Osteocyte (in vitro differentiated cells): Measurements from ENCODE around the gene NT5C1A. TPM values are rescaled to one million over a fixed set of nuclear protein-coding genes. Genes with fewer than 3 reads are reported as not detected.

Experiments used
- DNase-seq: peaks from one replicate; pipeline ENCODE4 v3.0.0; 2021; ENCODE audit warnings: mixed read lengths; ENCODE audit not compliant: unreplicated experiment; ENCODE audit errors: extremely low spot score
- H3K27ac Mint-ChIP-seq: one replicate; pipeline ENCODE4 v1.8.0; 2021; ENCODE audit warnings: mild to moderate bottlenecking, mixed read lengths; ENCODE audit not compliant: unreplicated experiment
- H3K27me3 Mint-ChIP-seq: one replicate; pipeline ENCODE4 v1.8.0; 2021; ENCODE audit warnings: mixed read lengths; ENCODE audit not compliant: unreplicated experiment
- H3K36me3 Mint-ChIP-seq: one replicate; pipeline ENCODE4 v1.8.0; 2021; ENCODE audit warnings: mixed read lengths; ENCODE audit not compliant: unreplicated experiment
- H3K4me1 Mint-ChIP-seq: one replicate; pipeline ENCODE4 v1.8.0; 2021; ENCODE audit warnings: mixed read lengths; ENCODE audit not compliant: unreplicated experiment
- H3K4me3 Mint-ChIP-seq: one replicate; pipeline ENCODE4 v1.8.0; 2021; ENCODE audit warnings: mild to moderate bottlenecking, moderate library complexity, mixed read lengths; ENCODE audit not compliant: unreplicated experiment
- H3K9me3 Mint-ChIP-seq: one replicate; pipeline ENCODE4 v1.8.0; 2021; ENCODE audit warnings: mixed read lengths; ENCODE audit not compliant: unreplicated experiment
- CTCF ChIP-seq: fragments of 200-600 bp; sonication (generic); IDR thresholded peaks from 2 replicates; pipeline ENCODE4 v1.5.0; 2021; ENCODE audit warnings: antibody characterized with exemption, mild to moderate bottlenecking, moderate library complexity
- long read RNA-seq: library from polyadenylated mRNA; unstranded; transcript quantifications from one replicate; pipeline ENCODE4 v2.0.0, GENCODE V29; 2021
- total RNA-seq: library from RNA; stranded (reverse); gene quantifications from 2 replicates; pipeline ENCODE4 v1.2.1, GENCODE V29; 2021

Gene NT5C1A
- not detected in 2 replicates for total RNA-seq
- long read RNA-seq, result 0 reads

DNA sequence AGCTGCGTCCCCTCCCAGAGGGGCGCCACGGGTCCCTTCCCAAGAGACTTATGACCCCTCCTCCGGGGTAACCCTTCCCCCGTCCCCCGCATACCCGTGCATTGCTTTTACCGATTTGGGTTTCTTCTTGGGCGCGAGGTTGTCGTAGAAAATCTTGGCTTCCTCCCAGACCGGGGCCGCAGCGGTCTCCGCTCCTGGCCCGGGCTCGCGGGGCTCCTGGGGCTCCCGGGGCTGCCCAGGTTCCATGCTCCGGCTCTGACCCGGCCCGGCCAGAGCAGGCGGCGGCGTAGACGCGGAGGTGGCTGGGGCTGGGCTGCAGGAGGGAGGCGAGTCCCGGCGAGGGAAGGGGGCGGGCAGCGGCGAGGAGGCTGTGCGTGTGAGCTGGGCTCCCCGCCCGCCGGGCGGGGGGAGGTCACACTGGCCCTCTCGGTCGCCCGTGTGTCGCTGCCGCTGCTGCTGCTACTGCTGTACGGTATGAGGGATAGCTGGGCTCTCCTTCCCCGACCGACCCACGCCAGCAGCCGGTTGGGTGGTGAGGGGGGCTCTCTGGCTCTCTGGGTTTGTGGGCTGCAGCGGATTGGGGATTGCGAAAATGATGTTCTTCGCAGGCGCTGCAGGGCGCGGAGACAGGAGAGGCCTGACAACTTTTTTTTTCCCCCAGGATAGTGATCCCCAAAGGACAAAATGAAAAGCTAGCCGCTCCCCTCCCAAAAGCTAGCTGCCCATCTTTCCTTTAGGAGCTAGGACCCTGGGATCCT is at the start of gene NT5C1A:
Gene NT5C1A (minus strand): TSS at position 315 of the 758 bp plus-strand sequence. CDS start 69 bp downstream, at position 246.
- no peak for DNase-seq
- Mint-ChIP-seq H3K27me3 (peaks cover 45% of the 10 kb centered on the region), H3K9me3 (no peaks in the 10 kb centered on the region), H3K27ac (no peak within 1 kb of the TSS), H3K4me1 (peaks cover 8% of the 10 kb centered on the region), H3K4me3 (peak within 1 kb of the TSS; percentile 63), H3K36me3 (peaks cover 1% of the 10 kb centered on the region)
- no peak for TF ChIP-seq CTCF

- H3K9me3 Mint-ChIP-seq, result no peaks in the 10 kb centered on the region
- no peak overlapping the region for H3K27ac Mint-ChIP-seq
- no peak for DNase-seq
- H3K36me3 Mint-ChIP-seq, result peaks cover under 1% of the 10 kb centered on the region
- H3K4me3 Mint-ChIP-seq, result no peak overlapping the region
- peaks cover 66% of the 10 kb centered on the region for H3K27me3 Mint-ChIP-seq
- H3K4me1 Mint-ChIP-seq, result no peaks in the 10 kb centered on the region
- no peak for TF ChIP-seq CTCF
Observed at GRCh38 chr1:39721664-39722063, 49.8 kb upstream of the NT5C1A start.

GRCh38 chr1:39720094-39720999 is 48.4 kb upstream of the NT5C1A start:
- Mint-ChIP-seq H3K36me3 (no peaks in the 10 kb centered on the region), H3K4me1 (no peaks in the 10 kb centered on the region), H3K27me3 (peaks cover 64% of the 10 kb centered on the region), H3K9me3 (no peaks in the 10 kb centered on the region), H3K4me3 (no peak overlapping the region), H3K27ac (no peak overlapping the region)
- no peak for DNase-seq
- TF ChIP-seq CTCF, result peak; percentile 73

- no peak overlapping the region for H3K4me3 Mint-ChIP-seq
- no peak for DNase-seq
- no peaks in the 10 kb centered on the region for H3K9me3 Mint-ChIP-seq
- H3K36me3 Mint-ChIP-seq, result no peaks in the 10 kb centered on the region
- H3K4me1 Mint-ChIP-seq, result no peaks in the 10 kb centered on the region
- H3K27me3 Mint-ChIP-seq, result peaks cover 67% of the 10 kb centered on the region
- no peak for TF ChIP-seq CTCF
- no peak overlapping the region for H3K27ac Mint-ChIP-seq
Observed at GRCh38 chr1:39717809-39718208, 45.9 kb upstream of the NT5C1A start.

DNA sequence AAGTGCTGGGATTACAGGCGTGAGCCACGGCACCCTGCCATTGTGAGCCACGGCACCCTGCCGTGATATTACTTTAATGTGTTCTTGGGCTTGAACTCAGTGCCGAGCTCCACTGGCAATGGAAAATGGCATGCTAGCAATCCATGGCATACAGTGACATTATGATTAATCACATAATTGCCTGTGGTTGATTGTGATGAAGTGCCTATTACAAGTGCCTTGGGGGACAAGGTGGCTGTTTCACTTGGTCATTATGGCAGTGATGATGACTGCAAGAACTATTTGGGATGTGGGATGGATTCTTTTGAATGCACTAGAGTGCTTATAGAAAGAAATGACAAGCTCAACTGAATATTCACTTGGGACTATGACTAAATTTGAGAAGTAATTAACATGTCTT is 41.6 kb upstream of the NT5C1A start:
- no peaks in the 10 kb centered on the region for H3K36me3 Mint-ChIP-seq
- H3K4me3 Mint-ChIP-seq, result no peak overlapping the region
- peaks cover 57% of the 10 kb centered on the region for H3K27me3 Mint-ChIP-seq
- peak; percentile 42 for DNase-seq
- no peaks in the 10 kb centered on the region for H3K4me1 Mint-ChIP-seq
- H3K27ac Mint-ChIP-seq, result no peak overlapping the region
- TF ChIP-seq CTCF, result no peak
- H3K9me3 Mint-ChIP-seq, result no peaks in the 10 kb centered on the region
